ENCODE results near the gene SPEF1. TPM values are rescaled to one million over a fixed set of nuclear protein-coding genes. Genes with fewer than 3 reads are reported as not detected.

SPEF1 gene
- total and polyA plus RNA-seq, 2 of the 13 experiments (the other 11 are each of a cell fraction or from before 2014, with no cell fraction given): 0.11 to 0.27 TPM

GRCh38 chr20:3818155-3819151, 37.2 kb upstream of the SPEF1 start (continued):
- peak; percentile 51; the same call in 1 of the 2 replicates for TF ChIP-seq STAT6 (CRISPR knock-in tag; IDR thresholded peaks at IDR 0.05; ENCODE audit: borderline replicate concordance)
- peak; percentile 62; the same call in 1 of the 2 replicates for TF ChIP-seq ZBTB26 (CRISPR knock-in tag; IDR thresholded peaks at IDR 0.05; ENCODE audit: borderline replicate concordance)
- peak; percentile 58 for TF ChIP-seq ZSCAN25 (CRISPR knock-in tag; IDR thresholded peaks at IDR 0.05)
- TF ChIP-seq ZNF431 (CRISPR knock-in tag; IDR thresholded peaks at IDR 0.05; ENCODE audit: borderline replicate concordance, low read depth): no peak
- no peak for TF ChIP-seq IRF1 (CRISPR knock-in tag; IDR thresholded peaks at IDR 0.05; ENCODE audit: low read depth)
- TF ChIP-seq SAP130 (CRISPR knock-in tag; IDR thresholded peaks at IDR 0.05; ENCODE audit: low read depth): peak; percentile 96
- TF ChIP-seq ATF4 (CRISPR knock-in tag; IDR thresholded peaks at IDR 0.05): no peak
- TF ChIP-seq SKIL (CRISPR knock-in tag; IDR thresholded peaks at IDR 0.05; ENCODE audit: borderline replicate concordance): no peak
- TF ChIP-seq RCOR2 (CRISPR knock-in tag; IDR thresholded peaks at IDR 0.05): 0 out of 2 replicates have a peak, but pooled peaks have one; percentile 69
- peak; percentile 89; the same call in 1 of the 2 replicates for TF ChIP-seq HMGXB3 (CRISPR knock-in tag; IDR thresholded peaks at IDR 0.05; ENCODE audit: borderline replicate concordance)
- TF ChIP-seq ZNF510 (CRISPR knock-in tag; IDR thresholded peaks at IDR 0.05; ENCODE audit: low read depth): no peak
- TF ChIP-seq HDAC2 (CRISPR knock-in tag; IDR thresholded peaks at IDR 0.05): peak; percentile 92
